H1 (cell line): ENCODE data around the gene PTPRH. TPM values are rescaled to one million over a fixed set of nuclear protein-coding genes. Genes with fewer than 3 reads are reported as not detected.

ENCODE experiments used
- CTCF ChIA-PET: fragments of 300-600 bp; sonication (Branson Sonifier 250); formaldehyde crosslinking; loops from one replicate; lab custom pipeline; 2021; ENCODE audit not compliant: partially characterized antibody; lab: Charles Lee
- POLR2A ChIA-PET: fragments of 300-600 bp; sonication (Branson Sonifier 250); formaldehyde crosslinking; loops from one replicate; lab custom pipeline; 2021; ENCODE audit warnings: inconsistent platforms; ENCODE audit not compliant: partially characterized antibody; lab: Charles Lee
- DNase-seq, 2 experiments: peaks; one replicate each; pipeline versions ENCODE4 v3.0.0 to v3.0.0-alpha.2; 2010 to 2022; ENCODE audit warnings: low spot score in 2 of 2, low read depth in 1 of 2, mixed read lengths in 1 of 2
- FAIRE-seq: peaks from 2 replicates; lab custom pipeline; 2011; peaks lifted over from hg19 to GRCh38; lab: Jason Lieb, UNC
- H2AFZ ChIP-seq: 2 replicates; pipeline ENCODE4 v1.8.1; 2012; ENCODE audit warnings: low read length, inconsistent platforms
- H2AK5ac ChIP-seq: 2 replicates; pipeline ENCODE4 v1.6.1; 2013; ENCODE audit warnings: low read depth, low read length
- H2BK120ac ChIP-seq: replicated peaks from 2 replicates; pipeline ENCODE3; 2013; ENCODE audit warnings: low read depth, low read length, inconsistent platforms
- H2BK12ac ChIP-seq: 2 replicates; pipeline ENCODE4 v1.6.1; 2013; ENCODE audit warnings: low read depth, low read length
- H2BK15ac ChIP-seq: 2 replicates; pipeline ENCODE4 v1.6.1; 2013; ENCODE audit warnings: low read length
- H2BK20ac ChIP-seq: 2 replicates; pipeline ENCODE4 v1.6.1; 2013; ENCODE audit warnings: low read length
- H2BK5ac ChIP-seq: 2 replicates; pipeline ENCODE4 v1.6.1; 2013; ENCODE audit warnings: low read depth, low read length
- H3K14ac ChIP-seq: 2 replicates; pipeline ENCODE4 v1.6.1; 2013; ENCODE audit warnings: inconsistent platforms; ENCODE audit not compliant: insufficient read length
- H3K18ac ChIP-seq: 2 replicates; pipeline ENCODE4 v1.6.1; 2013; ENCODE audit warnings: low read length; ENCODE audit errors: extremely low read depth
- H3K23ac ChIP-seq: 2 replicates; pipeline ENCODE4 v1.6.1; 2013; ENCODE audit warnings: inconsistent platforms; ENCODE audit not compliant: insufficient read length
- H3K23me2 ChIP-seq: 2 replicates; pipeline ENCODE4 v1.6.1; 2013; ENCODE audit warnings: low read depth, low read length
- H3K27ac ChIP-seq: 2 replicates; pipeline ENCODE4 v1.6.1; 2011; ENCODE audit warnings: low read depth, low read length, inconsistent platforms
- H3K27me3 ChIP-seq, 4 experiments: replicated peaks in 1 of 4; 1 replicate in 1 of 4; 2 replicates in 3 of 4; pipeline versions ENCODE4 v1.6.1 to v1.8.1; 2011 to 2013; ENCODE audit warnings: low read length in 3 of 4, mild to moderate bottlenecking in 3 of 4, inconsistent platforms in 2 of 4, mixed read lengths in 2 of 4, moderate library complexity in 1 of 4; ENCODE audit not compliant: control insufficient read depth in 3 of 4, insufficient read depth in 3 of 4; ENCODE audit errors: extremely low read depth in 1 of 4
- H3K36me3 ChIP-seq, 4 experiments: 2 replicates each; pipeline versions ENCODE4 v1.6.1 to v1.8.1; 2011 to 2013; ENCODE audit warnings: mild to moderate bottlenecking in 4 of 4, low read length in 3 of 4, moderate library complexity in 2 of 4, control low read depth in 1 of 4, inconsistent platforms in 1 of 4; ENCODE audit not compliant: insufficient read depth in 4 of 4, control insufficient read depth in 2 of 4
- H3K4ac ChIP-seq: replicated peaks from 2 replicates; pipeline ENCODE3; 2013; ENCODE audit warnings: low read length, low read depth, mixed read lengths, inconsistent platforms; ENCODE audit not compliant: insufficient read length
- H3K4me1 ChIP-seq, 4 experiments: replicated peaks in 1 of 4; 1 replicate in 1 of 4; 2 replicates in 3 of 4; pipeline versions ENCODE4 v1.6.1 to v1.8.1; 2011 to 2013; ENCODE audit warnings: low read length in 3 of 4, inconsistent platforms in 2 of 4, mixed read lengths in 1 of 4; ENCODE audit not compliant: insufficient read depth in 4 of 4, control insufficient read depth in 3 of 4
- H3K4me2 ChIP-seq, 2 experiments: 2 replicates each; pipeline versions ENCODE4 v1.6.1 to v1.8.1; 2011 to 2013; ENCODE audit warnings: low read depth in 2 of 2, low read length in 2 of 2, control low read depth in 1 of 2, inconsistent platforms in 1 of 2, mild to moderate bottlenecking in 1 of 2; ENCODE audit not compliant: insufficient read depth in 1 of 2
- H3K4me3 ChIP-seq, 4 experiments: fragments of 200-600, 300-600 bp in 1 of 4; sonication (generic), shearing (Covaris generic), sonication (Bioruptor Twin) in 1 of 4; 2 replicates each; pipeline versions ENCODE4 v1.5.1 to v1.8.1; 2011 to 2016; ENCODE audit warnings: low read length in 4 of 4, low read depth in 3 of 4, control low read depth in 2 of 4, inconsistent platforms in 2 of 4, mild to moderate bottlenecking in 2 of 4, mixed read lengths in 1 of 4, moderate library complexity in 1 of 4; ENCODE audit not compliant: insufficient read depth in 2 of 4; ENCODE audit errors: extremely low read depth in 1 of 4
- H3K56ac ChIP-seq: replicated peaks from 2 replicates; pipeline ENCODE3; 2013; ENCODE audit warnings: low read depth, mild to moderate bottlenecking, mixed read lengths, low read length, inconsistent platforms; ENCODE audit not compliant: insufficient read length
- H3K79me1 ChIP-seq: 2 replicates; pipeline ENCODE4 v1.6.1; 2013; ENCODE audit warnings: low read depth, low read length, control low read depth
- H3K79me2 ChIP-seq, 2 experiments: 2 replicates each; pipeline versions ENCODE4 v1.6.1 to v1.8.1; 2012 to 2013; ENCODE audit warnings: low read length in 2 of 2, mild to moderate bottlenecking in 2 of 2, inconsistent platforms in 1 of 2; ENCODE audit not compliant: insufficient read depth in 2 of 2, control insufficient read depth in 1 of 2
- H3K9ac ChIP-seq, 4 experiments: replicated peaks in 1 of 4; 1 replicate in 1 of 4; 2 replicates in 3 of 4; pipeline versions ENCODE4 v1.6.1 to v1.8.1; 2011 to 2013; ENCODE audit warnings: low read depth in 3 of 4, low read length in 3 of 4, control low read depth in 2 of 4, mild to moderate bottlenecking in 2 of 4, moderate library complexity in 2 of 4, inconsistent platforms in 1 of 4; ENCODE audit errors: extremely low read depth in 1 of 4
- H3K9me3 ChIP-seq, 2 experiments: 2 replicates each; pipeline versions ENCODE4 v1.6.1 to v1.8.1; 2012 to 2013; ENCODE audit warnings: mild to moderate bottlenecking in 2 of 2, moderate library complexity in 2 of 2, control low read depth in 1 of 2, inconsistent platforms in 1 of 2, low read depth in 1 of 2, low read length in 1 of 2, mixed read lengths in 1 of 2; ENCODE audit not compliant: insufficient read depth in 2 of 2
- H4K20me1 ChIP-seq, 2 experiments: replicated peaks in 1 of 2; 2 replicates each; pipeline versions ENCODE3 to v1.8.1; 2011 to 2013; ENCODE audit warnings: inconsistent platforms in 2 of 2, low read length in 2 of 2, mild to moderate bottlenecking in 1 of 2; ENCODE audit not compliant: insufficient read depth in 2 of 2, control insufficient read depth in 1 of 2
- H4K5ac ChIP-seq: 2 replicates; pipeline ENCODE4 v1.6.1; 2013; ENCODE audit warnings: low read length, low read depth, mixed read lengths, inconsistent platforms; ENCODE audit not compliant: insufficient read length
- H4K8ac ChIP-seq: 2 replicates; pipeline ENCODE4 v1.8.0; 2013; ENCODE audit warnings: mild to moderate bottlenecking, moderate library complexity, low read length, inconsistent platforms; ENCODE audit not compliant: insufficient read depth; ENCODE audit errors: extremely low read depth
- H4K91ac ChIP-seq: replicated peaks from 2 replicates; pipeline ENCODE3; 2013; ENCODE audit warnings: low read length, mixed read lengths, inconsistent platforms; ENCODE audit not compliant: insufficient read length
- BCL11A ChIP-seq, 2 experiments: IDR thresholded peaks; one replicate each; pipeline ENCODE4 v1.6.1; 2011; ENCODE audit warnings: low read depth in 2 of 2, low read length in 2 of 2, mild to moderate bottlenecking in 2 of 2
- CBX8 ChIP-seq: fragments of 300-800, 300-1000 bp; sonication (generic); IDR thresholded peaks from 2 replicates; pipeline ENCODE4 v1.7.1; 2016; ENCODE audit warnings: low read depth, low read length, borderline replicate concordance
- CEBPB ChIP-seq: IDR thresholded peaks from 2 replicates; pipeline ENCODE4 v1.6.1; 2012; ENCODE audit warnings: low read depth, low read length
- HDAC6 ChIP-seq: IDR thresholded peaks from one replicate; pipeline ENCODE4 v1.7.1; 2012; ENCODE audit warnings: low read depth, mild to moderate bottlenecking, inconsistent platforms, low read length, moderate library complexity
- JUN ChIP-seq: IDR thresholded peaks from 2 replicates; pipeline ENCODE4 v1.6.1; 2011; ENCODE audit warnings: low read depth, mild to moderate bottlenecking, improper control_type of control experiment, low read length
- POU5F1 ChIP-seq: IDR thresholded peaks from 2 replicates; pipeline ENCODE4 v1.6.1; 2011; ENCODE audit warnings: low read depth, mild to moderate bottlenecking, low read length, moderate library complexity
- RNF2 ChIP-seq: fragments of 200-900, 300-1000 bp; sonication (generic); IDR thresholded peaks from 2 replicates; pipeline ENCODE4 v1.7.1; 2016; ENCODE audit warnings: borderline replicate concordance, low read depth, mild to moderate bottlenecking, antibody characterized with exemption, low read length; ENCODE audit not compliant: poor library complexity, severe bottlenecking; ENCODE audit errors: missing control alignments
- TBP ChIP-seq: IDR thresholded peaks from 2 replicates; pipeline ENCODE4 v1.6.1; 2011; ENCODE audit warnings: low read depth, low read length, improper control_type of control experiment
- WGBS, 2 experiments: shearing (Covaris generic) in 1 of 2; methylation state at CpG; one replicate each; pipeline versions ENCODE4 v1.1.6 to v1.1.7; 2013 to 2015; ENCODE audit warnings: low lambda C conversion rate in 2 of 2, mixed read lengths in 2 of 2, inconsistent platforms in 1 of 2, low coverage in 1 of 2, missing lambda C conversion rate in 1 of 2; ENCODE audit not compliant: insufficient replicate concordance in 2 of 2, insufficient coverage in 1 of 2, insufficient read length in 1 of 2; ENCODE audit errors: extremely low coverage in 1 of 2, missing lambda C conversion rate in 1 of 2; 5-methylcytosine and 5-hydroxymethylcytosine counted together
- polyA plus RNA-seq, 7 experiments: library from polyadenylated mRNA; depleted of rRNA in 3 of 7; stranded (reverse) in 5 of 7; unstranded in 2 of 7; fragments of >200 nt in 5 of 7; fragments of 200-250 nt in 2 of 7; gene quantifications; 1 replicate in 5 of 7; 2 replicates in 1 of 7; 4 replicates in 1 of 7; pipeline versions ENCODE4 v1.2.1 to v1.2.3, GENCODE V29; 2011 to 2013; ENCODE audit warnings: missing spikeins in 2 of 7, mixed read lengths in 2 of 7
- total RNA-seq: library from RNA; stranded (reverse); fragmentation: NEBNext Ultra II Directional; extraction: Animal tissue kit (Norgen Biotek cat#: 25700); gene quantifications from 2 replicates; pipeline ENCODE4 v1.2.1, GENCODE V29; 2021
- TF ChIP-seq, protein P1 (sequence below), 3 experiments: IDR thresholded peaks; 1 replicate in 2 of 3; 2 replicates in 1 of 3; pipeline versions ENCODE4 v1.5.1 to v1.6.1; 2011; ENCODE audit warnings: low read length in 3 of 3, mild to moderate bottlenecking in 3 of 3, inconsistent platforms in 2 of 3, low read depth in 1 of 3, moderate library complexity in 1 of 3; ENCODE audit not compliant: insufficient read depth in 1 of 3; ENCODE audit errors: control extremely low read depth in 1 of 3

Gene PTPRH
- total and polyA plus RNA-seq, 2 of the 8 experiments (the other 6 are each of a cell fraction or from before 2014, with no cell fraction given): 0.30 to 0.39 TPM

DNA sequence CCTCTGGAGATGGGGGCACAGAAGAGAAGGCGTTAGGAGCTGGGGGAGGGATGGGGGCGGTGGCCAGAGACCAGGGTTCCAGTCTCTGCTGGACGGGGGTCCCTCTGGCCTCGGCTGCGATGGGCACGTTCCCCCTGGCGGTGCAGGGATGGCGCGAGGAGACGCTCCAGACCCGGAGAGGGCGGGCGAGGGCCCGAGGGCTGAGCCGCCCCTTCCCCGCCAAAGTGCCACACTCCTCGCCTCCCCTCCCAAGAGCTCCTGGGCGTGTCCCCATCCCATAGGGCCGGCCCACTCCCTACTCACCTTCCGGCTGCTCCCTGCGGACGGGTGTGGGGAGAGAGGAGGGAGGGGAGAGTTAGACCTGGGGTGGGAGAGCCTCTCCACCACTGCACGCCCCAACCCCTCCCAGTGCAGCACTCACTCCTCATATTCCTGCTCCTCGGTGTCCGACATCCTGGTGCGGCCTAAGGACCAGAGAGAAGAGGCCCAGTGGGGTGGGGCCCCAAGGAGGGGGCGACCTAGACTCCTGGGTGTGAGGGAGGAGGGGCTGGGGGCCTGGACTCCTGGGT lies 62.5 kb downstream of the PTPRH start:
- DNase-seq (peak; percentile 73 to 88), FAIRE-seq (peak; percentile 69)
- Histone ChIP-seq H3K36me3 (peaks cover 0 to 5% (median 1%) of the 10 kb centered on the region in 4 experiments; a peak in 2 of 8 replicates), H3K23me2 (peaks cover 7% of the 10 kb centered on the region; the same call in 1 of the 2 replicates), H4K20me1 (no peaks in the 10 kb centered on the region), H3K14ac (no peak overlapping the region), H2AFZ (no peak overlapping the region), H3K18ac (peak overlapping the region; percentile 97), H3K27ac (peak overlapping the region; percentile 19; the same call in 1 of the 2 replicates), H3K4me2 (peak overlapping the region; percentile 68 to 70), H3K27me3 (no peaks in the 10 kb centered on the region), H3K9ac (peak overlapping the region in 1 of 4 experiments; percentile 38; a peak in 1 of 7 replicates), H2BK5ac (peak overlapping the region; percentile 87; the same call in 1 of the 2 replicates), H4K91ac (peak overlapping the region; percentile 98), H3K4me1 (peaks cover 6 to 24% (median 13%) of the 10 kb centered on the region in 4 experiments), H3K4ac (peak overlapping the region; percentile 66), H2BK20ac (no peak overlapping the region), H2BK12ac (peak overlapping the region; percentile 60; the same call in 1 of the 2 replicates), H3K79me1 (no peaks in the 10 kb centered on the region), H3K56ac (peak overlapping the region; percentile 90), H3K4me3 (peak overlapping the region; percentile 53 to 83 (median 60)), H3K23ac (no peak overlapping the region), H2BK120ac (no peak overlapping the region), H2BK15ac (no peak overlapping the region), H3K9me3 (no peaks in the 10 kb centered on the region), H4K8ac (no peak overlapping the region; the same call in 1 of the 2 replicates), H4K5ac (peak overlapping the region; percentile 91), H3K79me2 (no peaks in the 10 kb centered on the region), H2AK5ac (no peak overlapping the region)
- CTCF ChIA-PET: interaction anchor here (0.6 to 3.4 kb wide), 19 partner anchors 9 to 486 kb away, joined by 3 to 40 read pairs (median 5); partner anchors contain the start of genes DNAAF3, PPP1R12C and TNNI3
- WGBS, 2 experiments: 3% methylated on average over 14 of the region's 27 CpGs; no CpG with 5 or more reads in 1 of the 2 experiments
- POLR2A ChIA-PET: interaction anchor here (0.5 to 2.9 kb wide), 27 partner anchors 10 to 453 kb away, joined by 3 to 19 read pairs (median 3); partner anchors contain the start of genes FIZ1, HSPBP1, PPP1R12C and PPP6R1
- TF ChIP-seq HDAC6 (no peak), POU5F1 (no peak), CEBPB (no peak), CBX8 (no peak), BCL11A (IDR thresholded peaks at IDR 0.05; ENCODE audit: low read depth in 2 of 2, low read length in 2 of 2) (no peak), RNF2 (no peak), TBP (peak; percentile 17; the same call in 1 of the 2 replicates), JUN (no peak)
- TF ChIP-seq, protein P1, sequence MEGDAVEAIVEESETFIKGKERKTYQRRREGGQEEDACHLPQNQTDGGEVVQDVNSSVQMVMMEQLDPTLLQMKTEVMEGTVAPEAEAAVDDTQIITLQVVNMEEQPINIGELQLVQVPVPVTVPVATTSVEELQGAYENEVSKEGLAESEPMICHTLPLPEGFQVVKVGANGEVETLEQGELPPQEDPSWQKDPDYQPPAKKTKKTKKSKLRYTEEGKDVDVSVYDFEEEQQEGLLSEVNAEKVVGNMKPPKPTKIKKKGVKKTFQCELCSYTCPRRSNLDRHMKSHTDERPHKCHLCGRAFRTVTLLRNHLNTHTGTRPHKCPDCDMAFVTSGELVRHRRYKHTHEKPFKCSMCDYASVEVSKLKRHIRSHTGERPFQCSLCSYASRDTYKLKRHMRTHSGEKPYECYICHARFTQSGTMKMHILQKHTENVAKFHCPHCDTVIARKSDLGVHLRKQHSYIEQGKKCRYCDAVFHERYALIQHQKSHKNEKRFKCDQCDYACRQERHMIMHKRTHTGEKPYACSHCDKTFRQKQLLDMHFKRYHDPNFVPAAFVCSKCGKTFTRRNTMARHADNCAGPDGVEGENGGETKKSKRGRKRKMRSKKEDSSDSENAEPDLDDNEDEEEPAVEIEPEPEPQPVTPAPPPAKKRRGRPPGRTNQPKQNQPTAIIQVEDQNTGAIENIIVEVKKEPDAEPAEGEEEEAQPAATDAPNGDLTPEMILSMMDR (IDR thresholded peaks at IDR 0.05; ENCODE audit: control extremely low read depth in 1 of 3, insufficient read depth in 1 of 3, low read depth in 1 of 3, low read length in 3 of 3): peak in 2 of 3 experiments; percentile 10 to 14; a peak in 1 of 4 replicates
